Measurements from ENCODE around the gene CXXC1. TPM values are rescaled to one million over a fixed set of nuclear protein-coding genes. Genes with fewer than 3 reads are reported as not detected.

The CXXC1 gene
- total and polyA plus RNA-seq, 2 of the 13 experiments (the other 11 are each of a cell fraction or from before 2014, with no cell fraction given) = 32.9 to 39.0 TPM

DNA sequence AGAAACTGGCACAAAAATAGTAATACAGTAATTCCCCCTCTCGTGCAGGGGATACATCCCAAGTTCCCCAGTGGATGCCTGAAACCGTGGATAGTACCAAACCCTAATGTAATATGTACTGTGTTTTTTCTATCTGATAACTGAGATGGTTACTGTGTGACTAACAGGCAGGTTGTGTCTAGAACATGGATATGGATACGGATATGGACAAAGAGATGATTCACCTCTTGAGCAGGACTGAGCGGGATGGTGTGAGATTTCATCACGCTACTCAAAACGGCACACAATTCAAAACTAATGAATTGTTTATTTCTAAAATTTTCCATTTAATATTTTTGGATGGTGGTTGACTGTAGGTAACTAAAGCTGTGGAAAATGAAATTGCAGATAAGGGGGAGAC lies 9.6 kb downstream of the CXXC1 start:
- ChIA-PET CTCF (ENCODE audit: low intra/inter-chr PET ratio, low total read pairs) (no interaction called here), POLR2A (no interaction called here)
- in situ Hi-C loops (cut with HindIII; ENCODE audit: extremely low pct_ligation_motif_present, low pct_unique_long_range_greater_than_20kb) = no loop called here

DNA sequence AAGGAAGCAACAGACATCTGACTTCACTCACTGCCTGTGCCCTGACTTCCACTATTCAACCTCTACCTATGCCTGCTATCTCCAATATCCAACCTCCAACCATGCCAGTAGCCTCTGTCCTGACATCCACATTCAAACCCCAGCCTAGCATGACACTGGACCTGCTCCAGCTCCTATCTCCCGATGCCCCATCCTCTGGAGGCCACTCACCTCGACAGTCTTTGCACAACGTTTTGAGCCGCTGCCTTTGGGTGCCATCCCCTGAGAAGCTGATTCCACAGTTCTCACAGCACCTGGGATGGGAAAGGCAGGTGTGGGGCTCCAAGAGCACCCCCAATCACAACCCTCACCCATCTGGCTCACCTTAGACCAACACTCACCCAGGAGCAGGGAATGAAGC lies 11.0 kb downstream of the CXXC1 start:
- FAIRE-seq (no peak), ATAC-seq (no peak), DNase-seq (ENCODE audit: low spot score) (no peak)
- in situ Hi-C loops (cut with HindIII; ENCODE audit: extremely low pct_ligation_motif_present, low pct_unique_long_range_greater_than_20kb) = no loop called here
- CTCF ChIA-PET (ENCODE audit: low intra/inter-chr PET ratio, low total read pairs) = no interaction called here
- Histone ChIP-seq H3K9me3 (ENCODE audit: low read length) (no peaks in the 10 kb centered on the region), H3K79me2 (ENCODE audit: insufficient read depth, low read length) (peaks cover 27% of the 10 kb centered on the region), H3K36me3 (replicated peaks in 1 of 2; ENCODE audit: control insufficient read depth in 1 of 2, insufficient read depth in 2 of 2, low read length in 2 of 2) (peaks cover 38 to 55% of the 10 kb centered on the region in 2 experiments; a peak in 4 of 5 replicates), H3K27ac (ENCODE audit: extremely low read length, insufficient read depth, low read length) (no peak overlapping the region), H3K4me3 (replicated peaks in 1 of 3; ENCODE audit: insufficient read depth in 1 of 3, low read depth in 2 of 3, low read length in 3 of 3) (no peak overlapping the region), H4K20me1 (ENCODE audit: insufficient read depth, low read length) (no peaks in the 10 kb centered on the region), H2AFZ (ENCODE audit: low read length) (no peak overlapping the region), H3K9ac (ENCODE audit: insufficient read depth, low read depth, low read length) (no peak overlapping the region), H3K27me3 (ENCODE audit: control insufficient read depth in 1 of 2, insufficient read depth in 2 of 2, low read length in 2 of 2) (no peaks in the 10 kb centered on the region; a peak in 1 of 5 replicates), H3K4me2 (ENCODE audit: low read depth, low read length) (no peak overlapping the region), H3K4me1 (ENCODE audit: insufficient read depth, low read length) (peaks cover 19% of the 10 kb centered on the region)
- intact Hi-C loops (cut with micrococcal nuclease; ENCODE audit: unreplicated experiment) = no loop called here
- POLR2A ChIA-PET = no interaction called here
- TF ChIP-seq ZNF207 (IDR thresholded peaks at IDR 0.05; ENCODE audit: borderline replicate concordance) (no peak), GABPB1 (CRISPR knock-in tag; IDR thresholded peaks at IDR 0.05) (no peak), SPEN (CRISPR knock-in tag; IDR thresholded peaks at IDR 0.05; ENCODE audit: low read depth) (no peak), NBN (conservative IDR thresholded peaks at IDR 0.05) (no peak), ZNF367 (CRISPR knock-in tag; IDR thresholded peaks at IDR 0.05; ENCODE audit: borderline replicate concordance) (no peak)
- TF ChIP-seq, protein P1, sequence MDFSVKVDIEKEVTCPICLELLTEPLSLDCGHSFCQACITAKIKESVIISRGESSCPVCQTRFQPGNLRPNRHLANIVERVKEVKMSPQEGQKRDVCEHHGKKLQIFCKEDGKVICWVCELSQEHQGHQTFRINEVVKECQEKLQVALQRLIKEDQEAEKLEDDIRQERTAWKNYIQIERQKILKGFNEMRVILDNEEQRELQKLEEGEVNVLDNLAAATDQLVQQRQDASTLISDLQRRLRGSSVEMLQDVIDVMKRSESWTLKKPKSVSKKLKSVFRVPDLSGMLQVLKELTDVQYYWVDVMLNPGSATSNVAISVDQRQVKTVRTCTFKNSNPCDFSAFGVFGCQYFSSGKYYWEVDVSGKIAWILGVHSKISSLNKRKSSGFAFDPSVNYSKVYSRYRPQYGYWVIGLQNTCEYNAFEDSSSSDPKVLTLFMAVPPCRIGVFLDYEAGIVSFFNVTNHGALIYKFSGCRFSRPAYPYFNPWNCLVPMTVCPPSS (IDR thresholded peaks at IDR 0.05) = no peak
- TF ChIP-seq, protein P2, sequence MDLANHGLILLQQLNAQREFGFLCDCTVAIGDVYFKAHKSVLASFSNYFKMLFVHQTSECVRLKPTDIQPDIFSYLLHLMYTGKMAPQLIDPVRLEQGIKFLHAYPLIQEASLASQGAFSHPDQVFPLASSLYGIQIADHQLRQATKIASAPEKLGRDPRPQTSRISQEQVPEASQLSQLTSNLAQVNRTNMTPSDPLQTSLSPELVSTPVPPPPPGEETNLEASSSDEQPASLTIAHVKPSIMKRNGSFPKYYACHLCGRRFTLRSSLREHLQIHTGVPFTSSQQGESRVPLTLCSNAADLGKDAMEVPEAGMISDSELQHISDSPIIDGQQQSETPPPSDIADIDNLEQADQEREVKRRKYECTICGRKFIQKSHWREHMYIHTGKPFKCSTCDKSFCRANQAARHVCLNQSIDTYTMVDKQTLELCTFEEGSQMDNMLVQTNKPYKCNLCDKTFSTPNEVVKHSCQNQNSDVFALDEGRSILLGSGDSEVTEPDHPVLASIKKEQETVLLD (CRISPR knock-in tag; IDR thresholded peaks at IDR 0.05; ENCODE audit: low read depth) = no peak
- 94% methylated on average over 4 of the region's 4 CpGs for WGBS (ENCODE audit: low lambda C conversion rate)
- BruUV-seq (replicated peaks) = no TSS peak

More for the DNA sequence above, 9.6 kb downstream of the CXXC1 start:
- no peak overlapping the region for H3K27ac ChIP-seq (ENCODE audit: extremely low read length, insufficient read depth, low read length)
- BruUV-seq (replicated peaks) = TSS peak; percentile 28
- no peak for DNase-seq (ENCODE audit: low spot score)
- no peak for TF ChIP-seq ZNF225 (CRISPR knock-in tag; IDR thresholded peaks at IDR 0.05)
- TF ChIP-seq DMAP1 (CRISPR knock-in tag; IDR thresholded peaks at IDR 0.05) = no peak
- TF ChIP-seq, protein P3, sequence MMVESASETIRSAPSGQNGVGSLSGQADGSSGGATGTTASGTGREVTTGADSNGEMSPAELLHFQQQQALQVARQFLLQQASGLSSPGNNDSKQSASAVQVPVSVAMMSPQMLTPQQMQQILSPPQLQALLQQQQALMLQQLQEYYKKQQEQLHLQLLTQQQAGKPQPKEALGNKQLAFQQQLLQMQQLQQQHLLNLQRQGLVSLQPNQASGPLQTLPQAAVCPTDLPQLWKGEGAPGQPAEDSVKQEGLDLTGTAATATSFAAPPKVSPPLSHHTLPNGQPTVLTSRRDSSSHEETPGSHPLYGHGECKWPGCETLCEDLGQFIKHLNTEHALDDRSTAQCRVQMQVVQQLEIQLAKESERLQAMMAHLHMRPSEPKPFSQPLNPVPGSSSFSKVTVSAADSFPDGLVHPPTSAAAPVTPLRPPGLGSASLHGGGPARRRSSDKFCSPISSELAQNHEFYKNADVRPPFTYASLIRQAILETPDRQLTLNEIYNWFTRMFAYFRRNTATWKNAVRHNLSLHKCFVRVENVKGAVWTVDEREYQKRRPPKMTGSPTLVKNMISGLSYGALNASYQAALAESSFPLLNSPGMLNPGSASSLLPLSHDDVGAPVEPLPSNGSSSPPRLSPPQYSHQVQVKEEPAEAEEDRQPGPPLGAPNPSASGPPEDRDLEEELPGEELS (CRISPR knock-in tag; IDR thresholded peaks at IDR 0.05) = no peak
- TF ChIP-seq FOSL2 (CRISPR knock-in tag; IDR thresholded peaks at IDR 0.05) = 0 out of 2 replicates have a peak, but pooled peaks have one; percentile 25
- no peak for TF ChIP-seq ZFP62 (CRISPR knock-in tag; IDR thresholded peaks at IDR 0.05)
- TF ChIP-seq PCBP1 (IDR thresholded peaks at IDR 0.05; ENCODE audit: borderline replicate concordance, low read depth, low read length) = no peak
- no peak for TF ChIP-seq KDM6A (CRISPR knock-in tag; IDR thresholded peaks at IDR 0.05; ENCODE audit: low read depth)
- no peak overlapping the region for H3K9ac ChIP-seq (ENCODE audit: insufficient read depth, low read depth, low read length)
- H3K36me3 ChIP-seq (replicated peaks in 1 of 2; ENCODE audit: control insufficient read depth in 1 of 2, insufficient read depth in 2 of 2, low read length in 2 of 2) = peaks cover 34 to 48% of the 10 kb centered on the region in 2 experiments; a peak in 4 of 5 replicates
- WGBS (ENCODE audit: low lambda C conversion rate) = 96% methylated on average over 6 of the region's 6 CpGs
- no peak for FAIRE-seq
- no peak for ATAC-seq
- intact Hi-C loops (cut with micrococcal nuclease; ENCODE audit: unreplicated experiment) = no loop called here
- peaks cover 24% of the 10 kb centered on the region for H3K4me1 ChIP-seq (ENCODE audit: insufficient read depth, low read length)
- H3K9me3 ChIP-seq (ENCODE audit: low read length) = no peaks in the 10 kb centered on the region
- H3K27me3 ChIP-seq (ENCODE audit: control insufficient read depth in 1 of 2, insufficient read depth in 2 of 2, low read length in 2 of 2) = no peaks in the 10 kb centered on the region; a peak in 1 of 5 replicates
- no peaks in the 10 kb centered on the region for H4K20me1 ChIP-seq (ENCODE audit: insufficient read depth, low read length)
- no peak overlapping the region for H3K4me3 ChIP-seq (replicated peaks in 1 of 3; ENCODE audit: insufficient read depth in 1 of 3, low read depth in 2 of 3, low read length in 3 of 3)
- H2AFZ ChIP-seq (ENCODE audit: low read length) = no peak overlapping the region
- no peak overlapping the region for H3K4me2 ChIP-seq (ENCODE audit: low read depth, low read length)
- peaks cover 27% of the 10 kb centered on the region for H3K79me2 ChIP-seq (ENCODE audit: insufficient read depth, low read length)
